Stomach (tissue), 9 donors: ENCODE data around the gene BANP. TPM values are rescaled to one million over a fixed set of nuclear protein-coding genes. Genes with fewer than 3 reads are reported as not detected.

Experiments
- DNase-seq, 2 donors: peaks; one replicate each; pipeline versions ENCODE4 v3.0.0 to v3.0.0-alpha.2; 2013 to 2019
- H3K27ac ChIP-seq, 5 donors: fragments of 200-600 bp in 4 of 5; sonication (generic) in 4 of 5; one replicate each; pipeline ENCODE4 v1.5.1; 2013 to 2019; ENCODE audit warnings: mild to moderate bottlenecking in 1 of 5, moderate library complexity in 1 of 5
- H3K27me3 ChIP-seq, 3 donors: fragments of 200-600 bp; sonication (generic); one replicate each; pipeline ENCODE4 v1.5.1; 2017 to 2019; ENCODE audit warnings: mixed run types in 1 of 3
- H3K36me3 ChIP-seq, 4 donors: fragments of 200-600 bp; sonication (generic); 1 replicate in 3 of 4; 2 replicates in 1 of 4; pipeline ENCODE4 v1.5.1; 2016 to 2019
- H3K4me1 ChIP-seq, 4 donors: fragments of 200-600 bp; sonication (generic); one replicate each; pipeline ENCODE4 v1.5.1; 2016 to 2019
- H3K4me3 ChIP-seq, 4 donors: fragments of 200-600 bp; sonication (generic) in 3 of 4; one replicate each; pipeline ENCODE4 v1.5.1; 2016 to 2019; ENCODE audit warnings: mild to moderate bottlenecking in 1 of 4
- H3K9me3 ChIP-seq, 4 donors: fragments of 200-600 bp; sonication (generic); one replicate each; pipeline ENCODE4 v1.5.1; 2016 to 2019
- EP300 ChIP-seq: sonication (generic); formaldehyde crosslinking; IDR thresholded peaks from one replicate; pipeline ENCODE4 v1.6.1; 2017; ENCODE audit warnings: antibody characterized with exemption
- POLR2A ChIP-seq, 4 donors: fragments of 450-650 bp; IDR thresholded peaks; one replicate each; pipeline ENCODE4 v1.6.1; 2016; ENCODE audit warnings: antibody characterized with exemption in 4 of 4, control low read depth in 2 of 4, mild to moderate bottlenecking in 1 of 4, moderate library complexity in 1 of 4
- POLR2AphosphoS5 ChIP-seq, 3 donors: sonication (generic); formaldehyde crosslinking; IDR thresholded peaks; one replicate each; pipeline ENCODE4 v1.6.1; 2016; ENCODE audit warnings: antibody characterized with exemption in 3 of 3
- WGBS, 5 donors: extraction: QIAGEN DNeasy Blood & Tissue Kit in 3 of 5; methylation state at CpG; one replicate each; pipeline versions ENCODE4 v1.1.5 to v1.1.7; 2013 to 2018; 5-methylcytosine and 5-hydroxymethylcytosine counted together
- intact Hi-C: fragments of 100-400 bp; cut with DNase I; formaldehyde crosslinking; loops from one replicate; pipeline ENCODE4 v1.15.1; 2023; ENCODE audit warnings: low total_unique reads
- polyA plus RNA-seq, 3 donors: library from polyadenylated mRNA; stranded (reverse); fragments of 200-250 nt; gene quantifications; one replicate each; pipeline ENCODE4 v1.2.3, GENCODE V29; 2013
- total RNA-seq, 5 donors: library from RNA; depleted of rRNA; stranded (reverse); fragments of >200 nt; gene quantifications; one replicate each; pipeline versions ENCODE4 v1.1.0 to v1.2.3, GENCODE V29; 2014 to 2016
- TF ChIP-seq, protein P1 (sequence below), 7 experiments: fragments of 450-650 bp in 4 of 7; fragments of 200-600 bp in 3 of 7; sonication (generic) in 3 of 7; IDR thresholded peaks; one replicate each; pipeline ENCODE4 v1.5.1; 2016 to 2019; ENCODE audit warnings: antibody characterized with exemption in 7 of 7, control low read depth in 2 of 7, mild to moderate bottlenecking in 1 of 7
- donor health status: healthy with polysubstance abuse.
- donor health status: Bipolar disorder and iron deficiency.
- donor health status: healthy.

Gene BANP
- total and polyA plus RNA-seq, 8 donors: 6.0 to 144 (median 18.3) TPM

DNA sequence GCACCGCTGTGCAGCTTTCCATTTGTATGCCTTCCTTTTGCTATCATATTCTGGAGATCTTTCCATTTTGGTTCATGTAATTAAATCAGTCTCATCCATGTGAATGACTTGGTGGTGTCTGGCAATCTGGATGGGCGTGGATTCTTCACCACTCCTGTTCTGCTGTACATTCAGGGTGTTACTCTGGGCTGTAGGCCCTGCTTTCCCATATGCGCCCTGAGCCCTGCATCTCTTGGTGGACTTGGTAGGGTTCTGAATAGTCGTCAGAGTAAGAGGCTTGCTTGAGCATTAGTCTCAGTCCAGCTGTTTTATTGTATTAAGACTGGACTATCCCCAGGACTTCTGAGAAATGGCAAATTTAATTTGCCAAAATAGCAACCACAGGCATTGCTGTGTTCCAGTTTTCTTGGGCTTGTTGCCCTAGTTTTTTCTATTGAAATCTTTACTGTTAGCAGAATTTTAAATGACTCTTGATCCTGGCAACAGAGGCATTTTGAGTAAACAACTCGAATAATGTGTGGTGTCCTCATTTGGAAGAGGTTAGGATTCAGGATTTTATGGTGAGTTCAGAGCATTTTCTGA lies 14.9 kb downstream of the BANP start:
- peaks cover 0 to 8% (median 2%) of the 10 kb centered on the region in 4 donors for H3K9me3 ChIP-seq
- H3K4me3 ChIP-seq: peak overlapping the region in 1 of 4 donors; percentile 31
- TF ChIP-seq EP300: no peak
- TF ChIP-seq, protein P1, sequence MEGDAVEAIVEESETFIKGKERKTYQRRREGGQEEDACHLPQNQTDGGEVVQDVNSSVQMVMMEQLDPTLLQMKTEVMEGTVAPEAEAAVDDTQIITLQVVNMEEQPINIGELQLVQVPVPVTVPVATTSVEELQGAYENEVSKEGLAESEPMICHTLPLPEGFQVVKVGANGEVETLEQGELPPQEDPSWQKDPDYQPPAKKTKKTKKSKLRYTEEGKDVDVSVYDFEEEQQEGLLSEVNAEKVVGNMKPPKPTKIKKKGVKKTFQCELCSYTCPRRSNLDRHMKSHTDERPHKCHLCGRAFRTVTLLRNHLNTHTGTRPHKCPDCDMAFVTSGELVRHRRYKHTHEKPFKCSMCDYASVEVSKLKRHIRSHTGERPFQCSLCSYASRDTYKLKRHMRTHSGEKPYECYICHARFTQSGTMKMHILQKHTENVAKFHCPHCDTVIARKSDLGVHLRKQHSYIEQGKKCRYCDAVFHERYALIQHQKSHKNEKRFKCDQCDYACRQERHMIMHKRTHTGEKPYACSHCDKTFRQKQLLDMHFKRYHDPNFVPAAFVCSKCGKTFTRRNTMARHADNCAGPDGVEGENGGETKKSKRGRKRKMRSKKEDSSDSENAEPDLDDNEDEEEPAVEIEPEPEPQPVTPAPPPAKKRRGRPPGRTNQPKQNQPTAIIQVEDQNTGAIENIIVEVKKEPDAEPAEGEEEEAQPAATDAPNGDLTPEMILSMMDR (IDR thresholded peaks at IDR 0.05): no peak
- no peak for TF ChIP-seq POLR2AphosphoS5 (IDR thresholded peaks at IDR 0.05)
- TF ChIP-seq POLR2A (IDR thresholded peaks at IDR 0.05): no peak
- intact Hi-C loops: no loop called here
- no peaks in the 10 kb centered on the region for H3K27me3 ChIP-seq
- DNase-seq: peak in 1 of 2 donors; percentile 65
- H3K36me3 ChIP-seq: peaks cover 0 to 7% (median 4%) of the 10 kb centered on the region in 4 donors
- H3K27ac ChIP-seq: peak overlapping the region in 4 of 5 donors; percentile 67 to 78 (median 76)
- 58 to 65% (median 63%) methylated on average over 5 of the region's 5 CpGs for WGBS, 5 donors
- peaks cover 13 to 48% (median 20%) of the 10 kb centered on the region in 4 donors for H3K4me1 ChIP-seq

GRCh38 chr16:87966685-87967185 lies 15.5 kb downstream of the BANP start:
- WGBS, 5 donors: 14 to 27% (median 18%) methylated on average over 13 to 14 of the region's 14 CpGs
- peak; percentile 68 to 76 for DNase-seq
- peak overlapping the region in 3 of 4 donors; percentile 4 to 31 (median 13) for H3K4me3 ChIP-seq
- peak overlapping the region; percentile 56 to 78 (median 74) for H3K27ac ChIP-seq
- no peak for TF ChIP-seq EP300
- TF ChIP-seq POLR2AphosphoS5 (IDR thresholded peaks at IDR 0.05): no peak
- TF ChIP-seq, protein P1 (IDR thresholded peaks at IDR 0.05): no peak
- TF ChIP-seq POLR2A (IDR thresholded peaks at IDR 0.05): no peak
- peaks cover 13 to 48% (median 20%) of the 10 kb centered on the region in 4 donors for H3K4me1 ChIP-seq
- no peaks in the 10 kb centered on the region for H3K27me3 ChIP-seq
- H3K36me3 ChIP-seq: peaks cover 0 to 10% (median 5%) of the 10 kb centered on the region in 4 donors
- intact Hi-C loops: no loop called here
- peaks cover 2 to 14% (median 8%) of the 10 kb centered on the region in 4 donors for H3K9me3 ChIP-seq

GRCh38 chr16:87968541-87968940 lies 17.3 kb downstream of the BANP start:
- H3K27me3 ChIP-seq: no peaks in the 10 kb centered on the region
- H3K9me3 ChIP-seq: peaks cover 5 to 26% (median 15%) of the 10 kb centered on the region in 4 donors
- H3K27ac ChIP-seq: no peak overlapping the region
- TF ChIP-seq POLR2A (IDR thresholded peaks at IDR 0.05) (no peak), POLR2AphosphoS5 (IDR thresholded peaks at IDR 0.05) (peak in 1 of 3 donors; percentile 55)
- DNase-seq: peak in 1 of 2 donors; percentile 64
- WGBS, 5 donors: 72 to 88% (median 77%) methylated on average over 7 of the region's 7 CpGs
- peaks cover 13 to 42% (median 20%) of the 10 kb centered on the region in 4 donors for H3K4me1 ChIP-seq
- H3K4me3 ChIP-seq: no peak overlapping the region
- intact Hi-C loops: no loop called here
- peaks cover 0 to 15% (median 5%) of the 10 kb centered on the region in 4 donors for H3K36me3 ChIP-seq

- no peak overlapping the region for H3K4me3 ChIP-seq
- no peak overlapping the region for H3K27ac ChIP-seq
- no peak for DNase-seq
- H3K27me3 ChIP-seq: no peaks in the 10 kb centered on the region
- H3K4me1 ChIP-seq: peaks cover 13 to 28% (median 19%) of the 10 kb centered on the region in 4 donors
- peaks cover 5 to 26% (median 15%) of the 10 kb centered on the region in 4 donors for H3K9me3 ChIP-seq
- TF ChIP-seq, protein P1 (IDR thresholded peaks at IDR 0.05): no peak
- TF ChIP-seq POLR2A (IDR thresholded peaks at IDR 0.05): no peak
- H3K36me3 ChIP-seq: peaks cover 0 to 17% (median 9%) of the 10 kb centered on the region in 4 donors
- intact Hi-C loops: no loop called here
- 57 to 75% (median 61%) methylated on average over 3 of the region's 3 CpGs for WGBS, 5 donors
Observed at GRCh38 chr16:87970186-87970585, 19.0 kb downstream of the BANP start.

DNA sequence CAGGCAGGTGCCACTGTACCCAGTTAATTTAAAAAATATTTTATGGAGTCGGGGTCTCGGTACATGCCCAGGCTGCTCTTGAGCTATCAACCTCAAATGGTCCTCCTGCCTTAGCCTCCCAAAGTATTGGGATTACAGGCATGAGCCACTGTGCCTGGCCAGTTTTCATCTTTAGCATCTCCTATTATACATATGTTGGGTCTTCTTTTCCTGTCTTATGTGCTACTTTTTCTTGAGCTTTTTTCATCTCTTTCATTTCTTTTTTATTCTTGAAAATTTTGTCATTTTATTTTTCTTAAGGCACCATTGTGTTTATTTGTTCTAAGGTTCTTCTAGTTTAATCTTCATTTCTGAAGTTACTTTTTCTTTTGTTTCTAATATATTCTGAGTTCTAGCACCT lies 20.7 kb downstream of the BANP start:
- H3K36me3 ChIP-seq: peaks cover 0 to 22% (median 16%) of the 10 kb centered on the region in 4 donors
- peaks cover 5 to 26% (median 15%) of the 10 kb centered on the region in 4 donors for H3K9me3 ChIP-seq
- TF ChIP-seq, protein P1 (IDR thresholded peaks at IDR 0.05): no peak
- TF ChIP-seq POLR2A (IDR thresholded peaks at IDR 0.05): no peak
- no peak for TF ChIP-seq EP300
- TF ChIP-seq POLR2AphosphoS5 (IDR thresholded peaks at IDR 0.05): no peak
- intact Hi-C loops: no loop called here
- H3K27me3 ChIP-seq: no peaks in the 10 kb centered on the region
- DNase-seq: no peak
- no peak overlapping the region for H3K27ac ChIP-seq
- whole genome bisulfite sequencing, 5 donors: 97 to 100% (median 98%) methylated on average over 2 of the region's 2 CpGs
- peaks cover 0 to 10% (median 2%) of the 10 kb centered on the region in 4 donors for H3K4me1 ChIP-seq
- H3K4me3 ChIP-seq: no peak overlapping the region
